ENCODE measurements around the gene NUP62.

The NUP62 gene

DNA sequence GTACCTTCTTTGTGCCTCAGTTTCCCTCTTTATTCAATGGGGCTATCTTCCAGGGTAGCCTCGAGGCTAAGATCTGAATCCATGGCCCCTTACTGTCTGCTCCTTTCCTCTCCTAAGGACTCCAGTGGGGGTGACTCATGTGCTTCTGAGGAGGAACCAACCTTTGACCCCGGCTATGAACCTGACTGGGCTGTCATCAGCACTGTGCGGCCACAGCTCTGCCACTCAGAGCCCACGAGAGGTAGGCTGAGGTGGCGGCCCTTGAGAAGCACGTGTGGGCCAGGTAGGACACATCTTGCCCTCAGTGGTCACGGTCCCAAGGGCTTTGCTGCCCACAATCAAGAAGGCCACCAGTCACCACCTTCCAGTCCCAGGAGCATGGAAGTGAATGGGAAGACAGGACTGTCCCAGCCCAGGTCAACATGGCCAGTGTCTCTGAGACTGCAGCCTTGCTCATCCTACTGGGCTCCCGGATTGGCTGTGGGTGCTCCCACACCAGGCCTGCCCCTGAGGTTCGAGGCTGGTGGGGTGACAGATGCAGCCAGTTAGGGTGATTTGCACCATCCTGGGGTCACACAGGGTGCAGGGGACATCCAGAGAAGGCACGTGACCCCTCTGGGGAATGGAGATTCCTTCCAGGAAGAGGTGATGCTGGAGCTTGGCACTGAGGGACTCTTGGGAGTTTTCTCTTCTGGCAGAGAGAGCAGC, 49.0 kb downstream of the NUP62 start:
- no peak for DNase-seq (ENCODE audit: low spot score)

- no peak for DNase-seq (ENCODE audit: low spot score)
These were observed 49.9 kb downstream of the NUP62 start for GRCh38 chr19:49879243-49879963.

DNA sequence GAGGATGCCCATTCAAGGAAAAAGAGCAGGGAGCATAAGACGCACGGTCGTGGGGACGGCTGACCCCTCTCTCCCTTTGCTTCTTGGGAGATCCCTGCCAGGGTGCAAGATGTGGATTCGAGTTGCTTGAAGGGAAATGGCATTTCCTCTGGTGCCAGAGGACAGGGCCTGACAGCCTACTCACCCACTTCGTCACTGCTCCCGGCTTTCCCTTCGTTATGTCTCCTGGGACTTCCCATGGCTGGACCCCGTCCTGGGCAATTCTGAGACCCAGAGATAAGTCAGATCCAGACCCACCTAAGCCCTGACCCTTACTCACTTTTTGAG, 50.6 kb downstream of the NUP62 start:
- DNase-seq (ENCODE audit: low spot score): no peak

DNA sequence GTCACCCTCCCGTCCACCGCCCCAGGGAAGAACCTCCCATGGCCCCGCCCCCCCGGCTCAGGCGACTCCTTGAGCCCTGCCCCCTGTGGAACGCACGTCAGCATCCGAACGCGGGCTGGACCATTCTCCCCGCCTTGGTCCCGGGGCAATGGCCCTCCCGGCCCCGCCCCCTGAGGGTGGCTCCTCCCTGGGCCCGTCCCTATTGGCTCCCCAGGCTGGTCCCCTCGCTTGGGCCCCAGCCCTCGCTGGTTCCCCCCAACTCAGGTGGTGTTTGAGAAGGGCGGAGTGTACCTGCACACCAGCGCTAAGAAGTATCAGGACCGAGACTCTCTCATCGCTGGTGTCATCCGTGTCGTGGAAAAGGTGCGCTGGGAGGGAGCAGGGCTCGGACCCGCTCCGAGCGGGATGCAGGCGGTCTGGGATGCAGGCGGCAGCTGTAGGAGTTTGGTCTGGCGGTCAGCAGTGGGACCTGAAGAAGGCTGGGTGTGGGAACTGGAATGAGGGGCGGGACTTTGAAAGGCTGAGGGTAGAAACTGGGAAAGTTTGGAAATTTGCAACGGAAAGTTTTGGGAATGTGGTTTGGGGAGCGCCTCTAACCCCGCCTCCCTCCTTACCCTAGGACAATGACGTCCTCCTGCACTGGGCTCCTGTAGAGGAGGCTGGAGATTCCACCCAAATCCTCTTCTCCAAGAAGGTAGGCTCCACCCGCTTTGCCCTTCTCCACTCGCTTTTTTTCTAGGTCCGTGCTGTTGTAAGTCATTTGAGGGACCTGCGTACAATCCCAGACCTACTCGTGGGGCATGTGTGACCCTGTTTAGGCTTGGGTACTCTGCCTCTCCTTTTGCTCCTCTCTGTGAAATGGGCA, 51.2 kb downstream of the NUP62 start:
- peak; percentile 97 for DNase-seq (ENCODE audit: low spot score)

DNA sequence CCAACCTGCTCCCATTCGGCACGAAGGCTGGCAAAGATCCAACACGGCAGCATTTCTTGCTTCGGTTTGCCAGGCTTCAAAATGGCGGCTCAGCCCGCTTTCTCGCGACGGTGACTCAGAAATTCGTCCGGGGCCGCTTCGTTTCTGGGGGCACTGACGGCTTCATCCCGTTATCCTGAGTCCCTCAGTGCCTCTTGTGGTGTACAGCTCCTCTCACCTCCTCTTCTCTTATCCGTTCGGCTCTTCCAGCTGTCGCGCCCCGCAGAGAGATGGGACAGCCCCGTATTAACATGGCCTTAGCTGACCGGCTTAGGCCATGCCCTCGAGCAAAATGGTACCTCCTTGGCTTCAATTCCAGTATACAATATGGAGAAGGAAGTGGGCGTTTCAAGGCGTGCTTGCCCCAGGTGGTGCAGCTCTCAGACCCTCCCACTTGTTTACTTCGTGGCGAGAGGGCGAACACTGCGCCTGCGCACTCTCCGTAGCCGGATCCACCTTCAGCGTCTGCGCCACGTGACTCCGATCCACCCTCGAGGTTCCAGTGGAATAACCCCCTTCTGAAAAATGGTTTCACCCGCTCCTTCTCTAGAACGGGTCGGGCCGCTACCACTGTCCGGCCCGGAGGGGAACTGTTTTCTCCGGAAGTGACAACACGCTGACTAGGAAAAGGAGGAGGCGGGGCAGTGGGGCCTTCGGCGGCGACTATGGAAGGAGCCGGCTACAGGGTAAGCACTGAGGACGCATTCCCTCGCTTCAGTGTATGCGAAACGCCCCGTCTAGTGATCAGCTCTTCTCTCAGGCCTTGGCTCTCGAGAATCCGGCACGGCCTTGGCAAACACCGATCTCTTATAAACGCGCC, 52.1 kb downstream of the NUP62 start, which contains the start of the genes AKT1S1 and TBC1D17:
TSS of gene AKT1S1 (minus strand) at position 336 of the 859 bp plus-strand sequence. CDS start 4,060 bp downstream, outside the sequence.
TSS of gene TBC1D17 (plus strand) at position 683 of the 859 bp plus-strand sequence. CDS start at position 705, 22 bp downstream.
- DNase-seq (ENCODE audit: low spot score): peak; percentile 100

GRCh38 chr19:49876422-49877019, 52.8 kb downstream of the NUP62 start:
- DNase-seq (ENCODE audit: low spot score): peak; percentile 89

DNA sequence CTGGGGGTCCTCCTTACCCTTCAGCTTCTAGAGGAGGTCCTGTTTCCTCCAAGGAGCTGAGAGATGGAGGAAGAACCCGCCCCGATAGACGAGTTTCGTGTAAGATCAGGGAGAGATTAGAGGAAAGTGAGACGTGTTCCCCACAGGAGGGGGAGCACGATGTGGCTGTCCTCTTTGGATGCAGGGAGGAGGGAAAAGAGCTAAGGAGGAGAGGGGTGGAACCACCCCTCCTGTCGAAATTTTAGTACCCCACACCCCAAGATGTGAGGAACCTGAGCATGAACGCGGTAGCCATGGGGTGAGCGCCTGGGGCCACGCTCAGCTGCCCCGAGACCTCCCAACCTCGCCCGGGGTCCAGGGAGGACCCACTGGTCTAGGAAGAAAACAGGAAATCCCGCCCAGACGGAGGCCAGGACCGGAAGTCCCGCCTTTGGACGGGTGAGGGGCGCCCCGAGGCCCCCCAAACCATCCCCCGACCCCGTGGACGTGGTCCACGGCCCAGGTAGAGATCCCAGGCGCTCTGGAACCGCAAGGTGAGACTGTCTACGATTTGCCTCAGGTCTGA, 53.4 kb downstream of the NUP62 start:
- no peak for DNase-seq (ENCODE audit: low spot score)

GRCh38 chr19:49875177-49875576, 54.1 kb downstream of the NUP62 start:
- no peak for DNase-seq (ENCODE audit: low spot score)

GRCh38 chr19:49874503-49875157, 54.7 kb downstream of the NUP62 start:
- no peak for DNase-seq (ENCODE audit: low spot score)

DNA sequence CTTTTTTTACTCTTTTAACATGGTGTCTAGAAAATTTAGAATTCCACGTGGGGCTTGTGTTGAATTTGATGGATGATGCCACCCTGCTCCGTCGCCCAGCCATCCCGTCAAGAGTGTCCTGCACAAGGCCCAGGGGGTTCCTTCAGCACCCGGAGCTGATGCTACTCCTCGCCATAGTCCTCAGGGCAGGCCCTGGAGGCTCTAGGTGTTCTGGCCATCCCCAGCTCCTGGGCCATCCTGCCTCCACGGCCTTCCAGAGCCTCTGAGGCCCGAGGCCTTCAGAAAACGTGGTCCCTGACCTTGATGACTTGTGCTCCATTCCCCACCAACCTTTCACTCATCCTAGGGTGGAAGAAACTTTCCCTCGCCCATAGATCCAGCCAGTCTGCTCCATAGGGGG, 55.5 kb downstream of the NUP62 start:
- DNase-seq (ENCODE audit: low spot score): no peak

DNA sequence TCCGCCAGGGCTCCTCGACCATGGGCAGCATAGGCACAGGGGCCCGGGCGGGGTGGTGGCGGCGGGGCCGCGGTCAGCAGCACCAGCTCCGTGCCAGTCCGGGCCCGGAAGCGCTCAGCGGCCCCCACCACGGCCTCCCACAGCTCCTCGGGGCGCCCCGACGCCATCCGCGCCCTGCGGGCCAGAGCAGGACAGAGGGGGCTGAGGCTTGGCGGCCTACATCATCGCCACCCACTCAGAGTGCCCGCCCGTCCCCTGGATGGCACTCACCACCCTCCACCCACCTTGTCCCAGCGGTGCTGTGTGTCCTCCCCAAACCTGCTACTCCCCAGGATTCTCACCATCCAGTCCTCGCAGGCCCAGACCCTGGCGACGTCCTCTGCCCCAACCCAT, 56.2 kb downstream of the NUP62 start:
- DNase-seq (ENCODE audit: low spot score): no peak

- no peak for DNase-seq (ENCODE audit: low spot score)
These were observed 56.8 kb downstream of the NUP62 start for GRCh38 chr19:49872245-49873128.

DNA sequence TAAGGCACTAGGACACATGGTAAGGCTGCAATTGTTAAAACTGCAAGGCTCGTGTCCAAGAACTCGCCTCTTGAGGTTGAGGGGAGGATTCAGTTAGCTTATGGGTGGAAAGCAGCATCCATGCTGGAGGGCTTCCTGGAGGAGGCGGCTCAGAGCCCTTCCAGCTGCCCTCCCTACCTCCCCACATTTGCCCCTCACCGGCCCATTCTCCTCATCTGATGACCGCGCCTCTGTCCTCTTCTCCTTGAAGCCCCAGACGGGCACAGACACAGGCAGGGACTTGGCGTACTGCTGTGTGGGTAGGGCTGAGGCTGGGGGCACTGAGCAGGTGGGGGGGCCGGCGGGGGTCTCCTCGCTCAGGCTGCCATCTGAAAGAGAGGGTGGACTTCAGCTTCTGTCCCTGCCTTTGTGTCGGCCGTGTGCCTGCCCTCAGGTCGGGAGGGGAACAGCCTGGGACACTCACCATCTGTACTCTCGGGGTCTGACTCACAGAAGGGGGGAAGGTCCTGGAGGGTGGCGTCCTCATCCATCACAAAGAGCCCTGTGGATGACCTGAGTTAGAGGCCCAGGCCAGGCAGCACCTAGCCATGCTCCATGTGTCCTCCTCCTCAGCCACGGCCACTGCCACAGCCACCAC, 57.8 kb downstream of the NUP62 start:
- no peak for DNase-seq (ENCODE audit: low spot score)

- no peak for DNase-seq (ENCODE audit: low spot score)
These were observed 58.9 kb downstream of the NUP62 start for GRCh38 chr19:49870309-49870901.

- DNase-seq (ENCODE audit: low spot score): peak; percentile 97
These were observed 59.6 kb downstream of the NUP62 start for GRCh38 chr19:49869484-49870308.

DNA sequence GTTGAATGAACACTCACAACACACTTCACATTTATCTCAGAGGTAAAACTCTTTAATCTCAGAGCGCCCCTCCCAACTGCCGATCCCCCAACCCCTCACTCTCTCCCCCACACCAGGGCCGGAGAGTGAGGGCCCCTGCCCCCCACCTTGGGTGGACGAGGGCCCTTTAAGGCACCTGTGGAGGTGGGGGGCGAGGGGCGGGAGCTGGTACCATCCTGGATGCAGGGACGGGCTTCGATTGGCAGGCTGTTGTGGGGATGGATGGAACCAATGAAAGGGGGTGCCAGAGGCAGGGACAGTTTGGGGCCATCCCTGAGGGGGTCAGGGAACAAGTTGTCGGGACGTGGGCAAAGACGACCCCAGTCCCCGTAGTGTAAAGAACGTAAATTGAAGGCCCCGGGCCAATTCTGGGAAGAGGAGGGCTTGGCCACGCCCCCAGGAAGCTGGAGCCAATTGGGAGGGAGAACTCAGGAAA, 60.3 kb downstream of the NUP62 start:
- no peak for DNase-seq (ENCODE audit: low spot score)
